Esophagus squamous epithelium (tissue), 5 donors: Measurements from ENCODE around the gene GTPBP6. TPM values are rescaled to one million over a fixed set of nuclear protein-coding genes. Genes with fewer than 3 reads are reported as not detected.

Experiments used
- DNase-seq: peaks from one replicate; lab custom pipeline; 2025; lab: John Stamatoyannopoulos, UW
- H3K27ac ChIP-seq, 4 donors: fragments of 200-600 bp; sonication (generic); one replicate each; pipeline ENCODE4 v1.5.1; 2016 to 2019; ENCODE audit warnings: mild to moderate bottlenecking in 1 of 4
- H3K27me3 ChIP-seq, 4 donors: fragments of 200-600 bp; sonication (generic); 1 replicate in 3 of 4; 2 replicates in 1 of 4; pipeline versions ENCODE4 v1.5.1 to v1.6.0; 2017 to 2021; ENCODE audit warnings: antibody characterized with exemption in 1 of 4
- H3K36me3 ChIP-seq, 3 donors: fragments of 200-600 bp; sonication (generic); one replicate each; pipeline ENCODE4 v1.5.1; 2016 to 2019
- H3K4me1 ChIP-seq, 3 donors: fragments of 200-600 bp; sonication (generic); one replicate each; pipeline ENCODE4 v1.5.1; 2017 to 2019
- H3K4me3 ChIP-seq, 4 donors: fragments of 200-600 bp; sonication (generic); 1 replicate in 3 of 4; 2 replicates in 1 of 4; pipeline ENCODE4 v1.5.1; 2016 to 2019; ENCODE audit warnings: mild to moderate bottlenecking in 2 of 4, moderate library complexity in 1 of 4
- H3K9me3 ChIP-seq, 3 donors: fragments of 200-600 bp; sonication (generic); one replicate each; pipeline ENCODE4 v1.5.1; 2016 to 2019
- POLR2A ChIP-seq, 4 donors: fragments of 450-650 bp; IDR thresholded peaks; one replicate each; pipeline ENCODE4 v1.6.1; 2017; ENCODE audit warnings: antibody characterized with exemption in 4 of 4, mild to moderate bottlenecking in 4 of 4, moderate library complexity in 3 of 4
- WGBS, 2 donors: methylation state at CpG; one replicate each; pipeline ENCODE4 v1.1.5; 2018; 5-methylcytosine and 5-hydroxymethylcytosine counted together
- intact Hi-C: fragments of 100-400 bp; cut with DNase I; formaldehyde crosslinking; loops from one replicate; pipeline ENCODE4 v1.15.0; 2022
- total RNA-seq, 4 donors: library from RNA; depleted of rRNA; stranded (reverse); fragments of >200 nt; gene quantifications; one replicate each; pipeline ENCODE4 v1.1.0, GENCODE V29; 2016
- TF ChIP-seq, protein P1 (sequence below), 6 experiments: fragments of 450-650 bp in 4 of 6; fragments of 200-600 bp in 2 of 6; sonication (generic) in 2 of 6; IDR thresholded peaks; one replicate each; pipeline ENCODE4 v1.5.1; 2016 to 2019; ENCODE audit warnings: antibody characterized with exemption in 6 of 6, mild to moderate bottlenecking in 4 of 6, moderate library complexity in 4 of 6
- donor health status: DM: yes; HTN: yes; CAD: no.

GTPBP6 gene
- total RNA-seq, 4 donors from 2014 or later = 22.2 to 45.4 (median 28.0) TPM

DNA sequence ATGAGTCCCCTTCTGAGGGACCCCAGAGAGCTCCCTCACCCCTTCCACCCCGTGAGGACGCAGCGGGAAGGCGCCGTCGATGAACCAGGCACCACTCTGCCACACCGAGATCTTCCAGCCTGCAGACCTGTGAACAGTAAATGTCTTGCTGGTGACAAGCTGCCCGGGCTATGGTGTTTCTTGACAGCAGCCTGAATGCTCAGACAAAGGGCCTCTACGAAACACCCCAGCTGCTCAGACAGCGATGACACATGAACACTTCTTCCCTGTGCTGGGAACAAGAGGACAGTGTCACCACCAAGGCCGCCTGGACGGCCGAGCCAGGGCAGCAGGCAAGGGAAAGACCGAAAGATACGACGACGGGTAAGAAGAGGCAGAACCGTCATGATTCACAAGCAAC, 30.6 kb upstream of the GTPBP6 start:
- Histone ChIP-seq H3K36me3 (peaks cover 0 to 64% (median 0%) of the 10 kb centered on the region in 3 donors), H3K4me1 (no peaks in the 10 kb centered on the region), H3K27me3 (no peaks in the 10 kb centered on the region), H3K9me3 (no peaks in the 10 kb centered on the region), H3K27ac (no peak overlapping the region), H3K4me3 (no peak overlapping the region)
- intact Hi-C loops = no loop called here
- no peak for DNase-seq
- 83 to 86% methylated on average over 11 of the region's 18 CpGs for WGBS, 2 donors
- TF ChIP-seq, protein P1, sequence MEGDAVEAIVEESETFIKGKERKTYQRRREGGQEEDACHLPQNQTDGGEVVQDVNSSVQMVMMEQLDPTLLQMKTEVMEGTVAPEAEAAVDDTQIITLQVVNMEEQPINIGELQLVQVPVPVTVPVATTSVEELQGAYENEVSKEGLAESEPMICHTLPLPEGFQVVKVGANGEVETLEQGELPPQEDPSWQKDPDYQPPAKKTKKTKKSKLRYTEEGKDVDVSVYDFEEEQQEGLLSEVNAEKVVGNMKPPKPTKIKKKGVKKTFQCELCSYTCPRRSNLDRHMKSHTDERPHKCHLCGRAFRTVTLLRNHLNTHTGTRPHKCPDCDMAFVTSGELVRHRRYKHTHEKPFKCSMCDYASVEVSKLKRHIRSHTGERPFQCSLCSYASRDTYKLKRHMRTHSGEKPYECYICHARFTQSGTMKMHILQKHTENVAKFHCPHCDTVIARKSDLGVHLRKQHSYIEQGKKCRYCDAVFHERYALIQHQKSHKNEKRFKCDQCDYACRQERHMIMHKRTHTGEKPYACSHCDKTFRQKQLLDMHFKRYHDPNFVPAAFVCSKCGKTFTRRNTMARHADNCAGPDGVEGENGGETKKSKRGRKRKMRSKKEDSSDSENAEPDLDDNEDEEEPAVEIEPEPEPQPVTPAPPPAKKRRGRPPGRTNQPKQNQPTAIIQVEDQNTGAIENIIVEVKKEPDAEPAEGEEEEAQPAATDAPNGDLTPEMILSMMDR (IDR thresholded peaks at IDR 0.05) = no peak
- no peak for TF ChIP-seq POLR2A (IDR thresholded peaks at IDR 0.05)

DNA sequence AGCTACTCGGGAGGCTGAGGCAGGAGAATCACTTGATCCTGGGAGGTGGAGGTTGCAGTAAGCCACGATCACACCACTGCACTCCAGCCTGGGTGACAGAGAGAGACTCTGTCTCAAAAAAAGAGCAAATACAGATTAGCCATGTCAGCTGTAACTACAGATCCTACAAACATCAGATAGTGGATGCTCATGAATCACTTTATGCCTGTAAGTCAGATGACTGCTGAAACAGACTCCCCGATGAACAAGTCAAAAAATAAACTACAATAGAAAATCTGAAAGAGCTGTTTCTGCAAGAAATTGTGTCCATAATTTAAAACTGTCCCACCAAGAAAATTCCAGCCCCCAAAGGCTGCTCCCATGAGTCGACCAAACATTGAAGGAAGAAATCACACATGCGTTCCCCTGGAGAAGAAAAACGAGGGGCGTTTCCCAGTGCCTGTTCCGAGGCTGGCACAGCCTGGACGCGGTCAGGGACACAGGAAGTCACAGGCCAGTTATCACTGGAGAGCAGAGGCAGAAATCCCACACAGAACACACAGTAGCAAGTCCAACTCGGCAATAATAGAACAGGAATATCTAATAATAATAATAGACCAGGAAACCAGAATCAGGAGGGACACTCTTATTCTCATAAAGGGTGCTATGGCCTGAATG, 30.0 kb upstream of the GTPBP6 start:
- Histone ChIP-seq H3K4me1 (no peaks in the 10 kb centered on the region), H3K27ac (no peak overlapping the region), H3K9me3 (no peaks in the 10 kb centered on the region), H3K36me3 (peaks cover 0 to 64% (median 0%) of the 10 kb centered on the region in 3 donors), H3K4me3 (no peak overlapping the region), H3K27me3 (no peaks in the 10 kb centered on the region)
- no peak for DNase-seq
- WGBS, 2 donors = 72 to 79% methylated on average over 8 to 11 of the region's 11 CpGs
- intact Hi-C loops = no loop called here
- TF ChIP-seq POLR2A (IDR thresholded peaks at IDR 0.05) = no peak

DNA sequence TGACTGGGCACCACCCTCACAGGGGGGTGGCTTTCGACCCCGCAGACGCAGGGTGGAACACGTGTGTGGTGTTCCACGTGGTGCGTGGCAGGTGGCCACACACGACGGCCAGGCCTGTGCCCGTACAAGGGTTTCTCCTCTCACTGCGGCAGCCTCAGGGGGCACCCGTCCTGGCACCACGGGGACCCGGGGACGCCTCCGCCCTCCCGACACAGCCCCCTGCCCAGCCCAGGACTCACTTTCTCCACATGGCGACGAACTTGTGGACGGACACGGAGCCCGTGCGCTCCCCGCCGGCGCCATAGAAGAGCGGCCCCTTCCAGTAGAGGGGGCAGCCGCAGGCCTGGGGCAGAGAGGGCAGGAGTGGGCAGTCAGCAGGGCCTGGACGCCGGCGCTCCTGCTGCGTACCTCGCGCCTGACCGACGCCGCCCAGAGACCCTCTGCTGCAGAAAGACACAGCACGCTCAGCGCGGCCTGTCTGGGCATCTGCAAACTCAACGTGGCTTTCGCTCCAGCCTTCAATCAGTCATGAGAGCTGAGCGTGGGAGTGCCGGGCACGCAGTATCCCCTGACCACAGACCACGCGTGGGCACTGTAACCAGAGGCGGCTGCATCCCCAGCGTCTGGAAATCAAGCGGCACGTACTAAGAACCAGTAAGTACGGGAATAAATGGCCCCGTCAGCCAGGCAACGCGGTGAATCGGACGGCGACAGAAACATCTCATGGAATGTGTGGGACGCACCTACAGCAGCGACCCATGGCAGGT, 28.9 kb upstream of the GTPBP6 start:
- H3K9me3 ChIP-seq = no peaks in the 10 kb centered on the region
- H3K27me3 ChIP-seq = no peaks in the 10 kb centered on the region
- H3K27ac ChIP-seq = no peak overlapping the region
- peaks cover 0 to 58% (median 0%) of the 10 kb centered on the region in 3 donors for H3K36me3 ChIP-seq
- H3K4me1 ChIP-seq = no peaks in the 10 kb centered on the region
- TF ChIP-seq POLR2A (IDR thresholded peaks at IDR 0.05) = no peak
- TF ChIP-seq, protein P1 (IDR thresholded peaks at IDR 0.05) = no peak
- no peak overlapping the region for H3K4me3 ChIP-seq
- WGBS, 2 donors = 95 to 96% methylated on average over 28 to 33 of the region's 59 CpGs
- DNase-seq = no peak
- intact Hi-C loops = no loop called here

DNA sequence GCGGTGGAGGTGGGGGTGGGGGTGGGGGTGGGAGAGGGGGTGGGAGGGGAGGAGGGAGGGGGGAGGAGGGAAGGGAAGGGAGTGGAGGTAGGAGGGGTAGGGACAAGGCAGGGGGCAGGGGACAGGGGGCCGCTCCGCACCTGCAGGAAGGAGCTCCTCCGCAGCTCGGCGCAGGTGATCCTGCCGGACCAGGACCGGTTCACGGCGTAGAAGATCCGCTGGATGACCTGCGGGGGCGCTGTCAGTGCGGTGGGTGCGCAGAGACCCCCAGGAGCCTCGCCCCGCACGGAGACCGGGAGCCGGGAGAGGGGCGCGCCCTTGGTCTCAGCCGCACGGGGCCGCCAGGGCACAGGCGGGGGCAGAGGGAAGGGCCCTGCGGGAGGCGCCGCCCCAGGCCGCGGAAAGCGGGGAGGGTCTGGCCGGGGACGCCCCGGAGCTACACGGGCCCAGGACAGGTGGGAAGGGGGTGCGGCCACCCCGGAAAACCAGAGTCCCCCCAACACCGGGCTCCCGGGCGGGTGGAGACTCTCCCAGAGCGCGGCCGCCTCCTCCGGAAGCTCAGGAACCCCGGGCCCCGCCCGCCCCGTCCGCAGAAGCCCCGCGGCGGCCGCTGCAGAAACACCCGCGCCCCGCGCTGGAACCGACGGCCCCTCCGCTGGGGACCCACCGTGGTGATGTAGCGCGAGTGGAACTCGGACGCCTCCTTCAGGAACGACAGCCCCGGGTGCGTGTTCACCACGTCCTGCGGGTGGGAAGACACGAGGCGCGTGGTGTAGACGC, 27.6 kb upstream of the GTPBP6 start:
- WGBS, 2 donors = 97% methylated on average over 17 of the region's 75 CpGs; no CpG with 5 or more reads in 1 of the 2 donors
- H3K4me3 ChIP-seq = no peak overlapping the region
- no peaks in the 10 kb centered on the region for H3K9me3 ChIP-seq
- no peaks in the 10 kb centered on the region for H3K27me3 ChIP-seq
- no peaks in the 10 kb centered on the region for H3K4me1 ChIP-seq
- TF ChIP-seq, protein P1 (IDR thresholded peaks at IDR 0.05) = no peak
- no peak for TF ChIP-seq POLR2A (IDR thresholded peaks at IDR 0.05)
- intact Hi-C loops = no loop called here
- H3K36me3 ChIP-seq = peaks cover 0 to 61% (median 0%) of the 10 kb centered on the region in 3 donors
- DNase-seq = no peak
- H3K27ac ChIP-seq = no peak overlapping the region

DNA sequence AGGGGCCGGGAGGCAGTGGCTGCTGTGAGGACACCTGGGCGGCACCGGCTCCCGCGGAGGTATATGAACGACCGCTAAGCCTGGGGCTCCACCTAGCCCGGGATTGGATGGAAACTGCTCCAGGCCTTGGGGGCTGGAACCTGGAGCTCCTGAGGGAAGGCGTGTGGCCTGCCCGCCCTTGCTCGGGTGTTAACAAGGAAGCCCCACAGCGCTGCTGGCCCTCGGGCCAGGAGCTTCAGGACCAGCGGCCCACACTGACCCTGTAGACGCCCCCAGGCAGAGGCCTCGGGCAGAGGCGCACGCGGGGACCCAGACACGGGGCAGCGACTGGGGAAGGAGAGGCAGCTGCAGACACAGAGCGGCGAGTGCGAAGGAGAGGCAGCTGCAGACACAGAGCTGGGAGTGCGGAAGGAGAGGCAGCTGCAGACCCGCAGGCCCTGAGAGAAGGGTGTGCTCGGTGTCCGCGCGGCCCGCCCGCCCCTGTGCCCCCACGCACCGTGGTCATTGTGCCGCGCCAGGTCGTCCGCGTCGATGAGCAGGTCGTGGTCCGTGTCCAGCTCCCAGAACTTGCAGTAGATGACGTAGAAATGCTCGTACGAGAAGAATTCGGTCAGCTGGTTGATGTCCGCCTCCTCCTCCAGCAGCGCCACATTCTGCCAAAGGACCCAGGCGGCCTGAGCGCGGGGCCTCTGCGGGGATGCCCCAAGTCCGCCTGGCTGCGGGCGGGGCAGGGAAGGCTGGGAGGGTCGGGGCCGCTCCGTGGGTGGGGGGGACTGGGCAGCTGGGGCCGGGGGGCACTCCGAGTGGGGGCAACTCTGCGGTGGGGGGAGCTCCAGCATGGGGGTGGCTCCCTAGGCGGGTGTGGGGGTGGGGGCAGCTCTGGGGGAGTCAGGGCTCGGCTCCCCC, 26.7 kb upstream of the GTPBP6 start:
- Histone ChIP-seq H3K36me3 (peaks cover 0 to 59% (median 0%) of the 10 kb centered on the region in 3 donors), H3K9me3 (no peaks in the 10 kb centered on the region), H3K4me3 (no peak overlapping the region), H3K27ac (no peak overlapping the region), H3K27me3 (no peaks in the 10 kb centered on the region), H3K4me1 (no peaks in the 10 kb centered on the region)
- no peak for DNase-seq
- WGBS, 2 donors = 83 to 100% methylated on average over 9 to 10 of the region's 63 CpGs
- TF ChIP-seq POLR2A (IDR thresholded peaks at IDR 0.05) = no peak
- TF ChIP-seq, protein P1 (IDR thresholded peaks at IDR 0.05) = no peak
- intact Hi-C loops = no loop called here
